HCT116 (cell line): Measurements from ENCODE around the gene C12orf75.

Experiments
- ATF3 ChIP-seq: IDR thresholded peaks from 2 replicates; pipeline ENCODE4 v1.6.1; 2012
- CTCF ChIP-seq, 3 experiments: fragments of 200-600 bp in 1 of 3; sonication (generic) in 1 of 3; IDR thresholded peaks in 2 of 3; conservative IDR thresholded peaks in 1 of 3; 2 replicates each; pipeline ENCODE4 v1.5.1; 2012 to 2017; ENCODE audit warnings: low read depth in 2 of 3, low read length in 2 of 3, antibody characterized with exemption in 1 of 3, borderline replicate concordance in 1 of 3, control low read depth in 1 of 3, mild to moderate bottlenecking in 1 of 3, mixed read lengths in 1 of 3, mixed run types in 1 of 3, moderate library complexity in 1 of 3; ENCODE audit not compliant: insufficient read depth in 1 of 3
- EGR1 ChIP-seq: IDR thresholded peaks from 2 replicates; pipeline ENCODE4 v1.6.1; 2012; ENCODE audit warnings: low read depth
- EZH2 ChIP-seq: fragments of 200-600 bp; sonication (generic); IDR thresholded peaks from 2 replicates; pipeline ENCODE4 v1.6.1; 2017; ENCODE audit warnings: antibody characterized with exemption, mixed run types
- EZH2phosphoT487 ChIP-seq: fragments of 200-600 bp; IDR thresholded peaks from 2 replicates; pipeline ENCODE4 v1.6.1; 2018; ENCODE audit warnings: antibody characterized with exemption, borderline replicate concordance
- MAX ChIP-seq: IDR thresholded peaks from 2 replicates; pipeline ENCODE4 v1.6.1; 2012
- POLR2A ChIP-seq: IDR thresholded peaks from 2 replicates; pipeline ENCODE4 v1.7.0; 2011; ENCODE audit warnings: borderline replicate concordance; ENCODE audit not compliant: insufficient read depth, insufficient read length; ENCODE audit errors: extremely low read depth
- POLR2AphosphoS5 ChIP-seq: IDR thresholded peaks from 2 replicates; pipeline ENCODE4 v1.6.1; 2011; ENCODE audit warnings: mild to moderate bottlenecking, low read depth, low read length, moderate library complexity
- RAD21 ChIP-seq: IDR thresholded peaks from 2 replicates; pipeline ENCODE4 v1.6.1; 2012; ENCODE audit warnings: low read depth, mild to moderate bottlenecking
- REST ChIP-seq: IDR thresholded peaks from 2 replicates; pipeline ENCODE4 v1.6.1; 2012; ENCODE audit warnings: low read depth
- SP1 ChIP-seq: IDR thresholded peaks from 2 replicates; pipeline ENCODE4 v1.6.1; 2012; ENCODE audit warnings: low read depth
- YY1 ChIP-seq: IDR thresholded peaks from 2 replicates; pipeline ENCODE4 v1.6.1; 2011; ENCODE audit warnings: low read length, low read depth, moderate library complexity, mild to moderate bottlenecking; ENCODE audit not compliant: insufficient replicate concordance; ENCODE audit errors: extremely low read depth

- no peak for TF ChIP-seq EZH2
- no peak for TF ChIP-seq EGR1
- TF ChIP-seq CTCF (IDR thresholded peaks at IDR 0.05 in 2 of 3, conservative IDR thresholded peaks at IDR 0.05 in 1 of 3; ENCODE audit: borderline replicate concordance in 1 of 3, insufficient read depth in 1 of 3, low read depth in 2 of 3, low read length in 2 of 3) = no peak
- no peak for TF ChIP-seq YY1
- no peak for TF ChIP-seq MAX
- TF ChIP-seq REST = no peak
- no peak for TF ChIP-seq POLR2A
- TF ChIP-seq POLR2AphosphoS5 = no peak
- TF ChIP-seq ATF3 = no peak
- TF ChIP-seq SP1 = no peak
- no peak for TF ChIP-seq EZH2phosphoT487
- TF ChIP-seq RAD21 = no peak
Observed at GRCh38 chr12:105281694-105282049, 48.8 kb upstream of the C12orf75 start.
